ENCODE data around the gene GRID1. TPM values are rescaled to one million over a fixed set of nuclear protein-coding genes. Genes with fewer than 3 reads are reported as not detected.
"Not testable (repeated sequence)": the region's sequence is repeated elsewhere in the genome, so short reads cannot be mapped to it uniquely, and the experiment has no call there.

The GRID1 gene
- total RNA-seq, 1 donor, result not detected

DNA sequence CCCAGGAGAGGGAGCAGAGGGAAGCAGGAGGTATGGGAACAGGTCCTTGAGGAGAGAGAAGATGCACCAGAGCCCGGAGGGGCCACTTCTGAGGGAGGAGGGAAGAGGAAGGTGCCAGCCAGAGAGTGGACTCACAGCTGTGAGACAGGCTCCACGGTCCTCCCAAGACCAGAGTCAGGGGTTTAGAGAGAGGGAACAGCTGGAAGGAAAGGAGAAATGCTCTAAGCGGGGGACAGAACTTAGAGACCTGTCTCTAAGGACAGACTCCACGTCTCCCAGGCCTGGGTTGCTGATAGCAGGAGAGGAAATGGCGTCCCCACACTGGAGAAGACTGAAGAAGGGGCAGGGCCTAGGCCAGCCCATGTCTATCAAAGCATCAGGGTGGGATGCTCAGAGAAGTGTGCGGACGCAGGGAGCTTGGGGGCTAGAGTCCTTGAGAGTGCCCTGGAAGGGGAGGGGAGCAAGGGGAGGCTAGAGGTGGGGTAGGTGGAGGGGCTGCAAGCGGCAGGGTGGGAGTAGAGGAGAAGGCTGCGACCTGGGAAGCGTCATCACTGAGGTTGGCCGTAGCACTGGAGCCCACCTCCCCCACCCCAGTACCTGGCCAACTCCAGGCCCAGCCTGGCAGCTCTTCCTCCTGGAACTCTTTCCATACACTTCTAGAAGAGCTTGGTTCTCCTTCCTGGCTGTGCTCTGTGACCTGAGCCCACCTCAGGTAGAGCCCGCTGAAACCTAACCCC lies 25.6 kb upstream of the GRID1 start:
- no peak for DNase-seq (ENCODE audit: low read depth)
- TF ChIP-seq, protein P1, sequence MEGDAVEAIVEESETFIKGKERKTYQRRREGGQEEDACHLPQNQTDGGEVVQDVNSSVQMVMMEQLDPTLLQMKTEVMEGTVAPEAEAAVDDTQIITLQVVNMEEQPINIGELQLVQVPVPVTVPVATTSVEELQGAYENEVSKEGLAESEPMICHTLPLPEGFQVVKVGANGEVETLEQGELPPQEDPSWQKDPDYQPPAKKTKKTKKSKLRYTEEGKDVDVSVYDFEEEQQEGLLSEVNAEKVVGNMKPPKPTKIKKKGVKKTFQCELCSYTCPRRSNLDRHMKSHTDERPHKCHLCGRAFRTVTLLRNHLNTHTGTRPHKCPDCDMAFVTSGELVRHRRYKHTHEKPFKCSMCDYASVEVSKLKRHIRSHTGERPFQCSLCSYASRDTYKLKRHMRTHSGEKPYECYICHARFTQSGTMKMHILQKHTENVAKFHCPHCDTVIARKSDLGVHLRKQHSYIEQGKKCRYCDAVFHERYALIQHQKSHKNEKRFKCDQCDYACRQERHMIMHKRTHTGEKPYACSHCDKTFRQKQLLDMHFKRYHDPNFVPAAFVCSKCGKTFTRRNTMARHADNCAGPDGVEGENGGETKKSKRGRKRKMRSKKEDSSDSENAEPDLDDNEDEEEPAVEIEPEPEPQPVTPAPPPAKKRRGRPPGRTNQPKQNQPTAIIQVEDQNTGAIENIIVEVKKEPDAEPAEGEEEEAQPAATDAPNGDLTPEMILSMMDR (IDR thresholded peaks at IDR 0.05; ENCODE audit: insufficient read depth, low read length), result no peak
- no peak overlapping the region for H3K4me3 ChIP-seq (ENCODE audit: low read depth, low read length)

DNA sequence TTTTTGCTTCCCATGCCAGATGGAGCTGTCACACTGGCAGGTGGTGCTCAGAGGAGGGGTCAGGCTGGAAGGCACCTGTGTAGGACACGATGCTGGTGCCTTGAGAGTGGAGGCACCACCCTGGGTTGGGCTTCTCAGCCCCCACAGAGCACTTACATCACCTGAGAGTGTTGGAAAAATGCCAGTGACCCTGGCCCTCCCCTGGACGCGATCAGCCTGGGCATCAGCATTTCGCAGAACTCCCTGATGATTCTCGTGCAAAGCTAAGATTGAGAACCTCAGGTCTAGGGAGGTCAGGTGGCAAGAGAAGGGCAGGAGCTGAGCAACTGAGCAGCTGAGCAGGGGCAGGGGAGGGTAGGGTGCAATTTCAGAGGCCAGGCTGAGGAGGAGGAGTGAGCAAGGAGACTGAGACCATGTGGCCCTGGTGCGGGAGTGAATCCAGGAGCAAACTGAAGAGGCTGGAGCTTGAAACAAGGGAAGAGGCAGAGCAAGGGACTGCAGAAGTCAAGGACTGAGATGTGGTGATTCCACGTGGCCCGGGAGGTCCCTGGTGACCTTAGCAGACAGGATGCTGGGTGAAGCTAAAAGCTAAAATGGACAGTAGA lies 24.7 kb upstream of the GRID1 start:
- no peak overlapping the region for H3K4me3 ChIP-seq (ENCODE audit: low read depth, low read length)
- no peak for DNase-seq (ENCODE audit: low read depth)
- TF ChIP-seq, protein P1 (IDR thresholded peaks at IDR 0.05; ENCODE audit: insufficient read depth, low read length), result no peak

DNA sequence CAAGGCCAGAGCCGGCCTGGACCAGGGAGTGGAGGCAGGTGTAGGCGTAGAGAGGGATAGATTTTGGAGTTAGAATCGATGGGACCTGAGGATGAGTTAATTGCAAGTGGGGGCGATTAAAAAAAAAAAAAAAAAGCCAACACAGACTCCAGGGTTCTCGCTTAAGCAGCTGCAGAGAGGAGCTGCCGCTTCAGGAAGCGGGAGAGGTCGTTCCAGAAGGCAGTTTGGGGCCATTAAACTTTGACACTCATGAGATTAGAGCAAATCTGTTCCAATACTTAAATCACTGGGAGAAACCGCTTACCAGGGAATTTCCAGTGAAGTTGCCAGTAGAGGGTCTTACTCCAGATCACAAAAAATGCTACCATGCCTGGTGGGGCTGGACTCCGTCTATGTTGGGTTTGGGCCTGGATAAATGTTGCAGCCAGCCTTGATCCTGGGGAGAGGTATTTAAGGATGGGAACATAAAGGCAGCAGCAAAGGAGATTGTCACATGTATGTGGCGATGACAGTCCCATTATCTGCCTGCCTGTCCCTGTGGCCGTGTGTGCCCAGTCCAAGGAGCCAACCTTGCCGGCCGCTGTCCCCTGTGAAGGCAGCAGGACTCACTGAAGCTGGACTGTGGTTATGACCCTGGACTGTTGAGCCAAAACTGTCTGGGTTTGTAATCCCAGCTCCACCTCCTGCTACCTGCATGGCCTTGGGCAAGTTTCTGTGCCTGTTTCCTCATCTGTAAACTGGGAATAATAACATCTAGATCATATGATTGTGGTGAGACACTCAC lies 23.9 kb upstream of the GRID1 start:
- H3K4me3 ChIP-seq (ENCODE audit: low read depth, low read length), result no peak overlapping the region
- TF ChIP-seq, protein P1 (IDR thresholded peaks at IDR 0.05; ENCODE audit: insufficient read depth, low read length), result no peak
- DNase-seq (ENCODE audit: low read depth), result no peak

DNA sequence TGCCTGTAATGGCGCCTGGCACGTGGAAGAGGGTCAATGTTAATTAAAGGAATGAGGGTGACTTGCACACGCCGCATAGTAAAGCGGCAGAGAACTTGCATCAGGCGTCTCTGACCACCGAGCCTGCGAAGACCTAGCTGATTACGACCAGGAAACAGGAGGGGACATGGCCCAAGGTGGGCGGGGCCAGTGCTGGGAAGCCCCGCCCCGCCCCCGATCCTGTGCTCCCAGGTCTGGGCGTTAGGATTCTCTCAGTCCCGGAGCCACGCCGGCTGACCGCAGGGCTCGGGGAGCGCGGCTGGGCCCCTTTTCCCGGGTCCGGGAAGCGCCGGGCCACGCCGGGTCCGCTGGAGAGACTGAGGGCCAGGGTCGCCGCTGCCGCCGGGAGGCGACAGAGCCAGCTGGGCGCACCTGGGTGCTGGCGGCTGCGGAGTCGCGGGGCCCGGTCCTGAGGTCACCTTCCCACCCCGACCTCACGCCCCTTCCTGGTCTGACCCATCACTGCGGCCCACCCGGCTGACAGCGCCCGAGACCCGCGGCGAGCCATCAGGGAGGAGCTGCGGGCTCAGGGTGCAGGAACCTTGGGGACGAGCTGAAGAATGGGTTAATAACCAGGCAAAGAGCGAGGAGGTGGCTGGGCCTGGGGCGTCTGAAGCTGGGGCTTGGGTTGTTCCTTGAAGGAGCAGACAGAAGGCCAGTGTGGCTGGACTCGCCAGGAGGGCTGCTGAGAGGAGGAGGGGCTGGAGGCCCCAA lies 23.0 kb upstream of the GRID1 start:
- peak overlapping the region; percentile 31 for H3K4me3 ChIP-seq (ENCODE audit: low read depth, low read length)
- peak; percentile 19 for DNase-seq (ENCODE audit: low read depth)
- TF ChIP-seq, protein P1 (IDR thresholded peaks at IDR 0.05; ENCODE audit: insufficient read depth, low read length), result no peak

DNA sequence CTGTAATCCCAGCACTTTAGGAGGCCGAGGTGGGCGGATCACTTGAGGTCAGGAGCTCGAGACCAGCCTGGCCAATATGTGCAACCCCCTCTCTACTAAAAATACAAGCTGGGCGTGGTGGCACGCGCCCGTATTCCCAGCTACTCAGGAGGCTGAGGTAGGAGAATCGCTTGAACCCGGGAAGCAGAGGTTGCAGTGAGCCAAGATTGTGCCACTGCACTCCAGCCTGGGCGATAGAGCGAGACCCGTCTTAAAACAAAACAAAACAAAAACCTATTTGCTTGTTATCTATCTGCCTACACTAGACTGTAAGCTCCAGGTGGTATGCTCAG lies 22.5 kb upstream of the GRID1 start:
- not testable (repeated sequence) for DNase-seq (ENCODE audit: low read depth); H3K4me3 ChIP-seq (ENCODE audit: low read depth, low read length)

DNA sequence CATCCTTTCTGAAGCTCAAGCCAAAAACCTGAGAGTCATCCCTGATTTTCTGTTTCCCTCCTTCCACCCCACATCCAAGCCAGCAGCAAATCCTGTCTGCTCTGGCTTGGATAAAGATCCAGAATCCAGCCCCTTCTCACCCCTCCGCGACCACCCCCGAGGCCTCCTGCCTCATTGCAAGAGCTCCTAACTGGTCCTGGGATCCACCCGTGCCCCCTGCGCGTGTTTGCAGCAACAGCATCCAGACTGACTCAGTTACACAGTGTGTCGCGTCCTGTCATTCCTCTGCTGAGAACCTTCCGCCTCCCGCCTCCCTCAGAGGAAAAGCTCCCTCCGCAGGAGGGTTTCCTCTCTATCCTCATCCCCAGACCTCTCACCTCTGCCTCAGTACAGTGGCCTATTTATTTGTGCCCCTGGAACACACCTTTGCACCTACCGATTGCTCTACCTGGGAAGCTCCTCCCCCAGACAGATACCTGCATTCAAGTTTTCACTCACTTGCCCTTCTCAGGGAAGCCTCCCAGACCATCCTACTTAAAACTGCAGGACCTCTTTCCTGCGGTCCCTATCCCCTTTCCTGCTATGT lies 21.6 kb upstream of the GRID1 start:
- no peak overlapping the region for H3K4me3 ChIP-seq (ENCODE audit: low read depth, low read length)
- DNase-seq (ENCODE audit: low read depth), result no peak
- TF ChIP-seq, protein P1 (IDR thresholded peaks at IDR 0.05; ENCODE audit: insufficient read depth, low read length), result no peak

Measured in fibroblast of the aortic adventitia (primary cell).